DOHH2 (cell line): ENCODE data around the gene SPACA9.

Source experiments
- CTCF ChIP-seq: fragments of 200-600 bp; sonication (generic); IDR thresholded peaks from one replicate; pipeline ENCODE4 v1.5.1; 2014; ENCODE audit warnings: antibody characterized with exemption, mild to moderate bottlenecking, low read depth, low read length; ENCODE audit not compliant: poor library complexity, severe bottlenecking
- EZH2phosphoT487 ChIP-seq: fragments of 200-600 bp; sonication (generic); IDR thresholded peaks from 2 replicates; pipeline ENCODE4 v1.6.1; 2017; ENCODE audit warnings: borderline replicate concordance, mild to moderate bottlenecking, antibody characterized with exemption, low read length, moderate library complexity, mixed read lengths

- TF ChIP-seq CTCF: no peak
- TF ChIP-seq EZH2phosphoT487: no peak
Observed at GRCh38 chr9:132840980-132841379, 37.7 kb upstream of the SPACA9 start.
